Measurements from ENCODE around the gene SAP130.

DNA sequence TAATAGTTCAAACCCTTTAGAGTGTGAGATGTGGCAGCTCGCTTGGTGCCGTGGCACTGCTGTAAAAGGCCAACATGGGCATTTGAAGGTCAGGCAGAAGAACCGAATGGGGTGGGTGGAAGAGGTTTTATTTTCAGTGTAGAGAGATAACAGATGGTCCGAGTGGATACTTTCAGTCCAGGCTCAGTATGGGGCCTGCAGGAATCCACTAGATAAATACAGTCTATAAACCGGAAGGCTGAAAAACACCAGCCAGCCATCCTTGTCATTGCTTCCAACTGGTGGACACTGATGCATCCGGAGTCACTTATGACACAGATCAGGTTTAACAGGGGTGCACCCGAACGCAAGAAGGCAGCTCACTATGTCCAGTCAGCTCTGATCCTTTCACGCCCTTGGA lies 86.4 kb downstream of the SAP130 start:
- TF ChIP-seq, protein P1, sequence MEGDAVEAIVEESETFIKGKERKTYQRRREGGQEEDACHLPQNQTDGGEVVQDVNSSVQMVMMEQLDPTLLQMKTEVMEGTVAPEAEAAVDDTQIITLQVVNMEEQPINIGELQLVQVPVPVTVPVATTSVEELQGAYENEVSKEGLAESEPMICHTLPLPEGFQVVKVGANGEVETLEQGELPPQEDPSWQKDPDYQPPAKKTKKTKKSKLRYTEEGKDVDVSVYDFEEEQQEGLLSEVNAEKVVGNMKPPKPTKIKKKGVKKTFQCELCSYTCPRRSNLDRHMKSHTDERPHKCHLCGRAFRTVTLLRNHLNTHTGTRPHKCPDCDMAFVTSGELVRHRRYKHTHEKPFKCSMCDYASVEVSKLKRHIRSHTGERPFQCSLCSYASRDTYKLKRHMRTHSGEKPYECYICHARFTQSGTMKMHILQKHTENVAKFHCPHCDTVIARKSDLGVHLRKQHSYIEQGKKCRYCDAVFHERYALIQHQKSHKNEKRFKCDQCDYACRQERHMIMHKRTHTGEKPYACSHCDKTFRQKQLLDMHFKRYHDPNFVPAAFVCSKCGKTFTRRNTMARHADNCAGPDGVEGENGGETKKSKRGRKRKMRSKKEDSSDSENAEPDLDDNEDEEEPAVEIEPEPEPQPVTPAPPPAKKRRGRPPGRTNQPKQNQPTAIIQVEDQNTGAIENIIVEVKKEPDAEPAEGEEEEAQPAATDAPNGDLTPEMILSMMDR (IDR thresholded peaks at IDR 0.05) = no peak
- no peak for TF ChIP-seq POLR2A (IDR thresholded peaks at IDR 0.05)

All from adrenal gland (tissue), 5 donors.